Duodenal mucosa (tissue), 2 donors: Measurements from ENCODE around the gene PCMT1.

ENCODE experiments used
- H3K27ac ChIP-seq: one replicate; pipeline ENCODE4 v1.7.0; 2013; ENCODE audit warnings: low read depth, low read length
- H3K27me3 ChIP-seq, 2 donors: one replicate each; pipeline ENCODE4 v1.7.0; 2013; ENCODE audit warnings: low read length in 2 of 2, control low read depth in 1 of 2; ENCODE audit not compliant: insufficient read depth in 2 of 2, control insufficient read depth in 1 of 2
- H3K36me3 ChIP-seq, 2 donors: one replicate each; pipeline ENCODE4 v1.7.0; 2013; ENCODE audit warnings: low read length in 2 of 2, control low read depth in 1 of 2; ENCODE audit not compliant: insufficient read depth in 2 of 2, control insufficient read depth in 1 of 2
- H3K4me1 ChIP-seq, 2 donors: one replicate each; pipeline ENCODE4 v1.7.0; 2013; ENCODE audit warnings: low read length in 2 of 2, control low read depth in 1 of 2; ENCODE audit not compliant: insufficient read depth in 2 of 2, control insufficient read depth in 1 of 2
- H3K4me3 ChIP-seq, 2 donors: one replicate each; pipeline ENCODE4 v1.7.0; 2013; ENCODE audit warnings: low read length in 2 of 2, low read depth in 1 of 2
- H3K9ac ChIP-seq, 2 donors: one replicate each; pipeline ENCODE4 v1.7.0; 2013; ENCODE audit warnings: low read length in 2 of 2, low read depth in 1 of 2
- H3K9me3 ChIP-seq, 2 donors: one replicate each; pipeline ENCODE4 v1.7.0; 2013; ENCODE audit warnings: low read length in 2 of 2, control low read depth in 1 of 2; ENCODE audit not compliant: control insufficient read depth in 1 of 2

The PCMT1 gene

GRCh38 chr6:149809798-149810197 is 60.3 kb downstream of the PCMT1 start:
- Histone ChIP-seq H3K4me1 (no peaks in the 10 kb centered on the region), H3K27ac (no peak overlapping the region), H3K27me3 (no peaks in the 10 kb centered on the region), H3K9me3 (no peaks in the 10 kb centered on the region), H3K36me3 (peaks cover 5 to 9% of the 10 kb centered on the region in 2 donors), H3K9ac (no peak overlapping the region), H3K4me3 (no peak overlapping the region)

- Histone ChIP-seq H3K4me3 (no peak overlapping the region), H3K4me1 (no peaks in the 10 kb centered on the region), H3K9ac (no peak overlapping the region), H3K27me3 (no peaks in the 10 kb centered on the region), H3K27ac (no peak overlapping the region), H3K36me3 (peaks cover 5 to 9% of the 10 kb centered on the region in 2 donors), H3K9me3 (no peaks in the 10 kb centered on the region)
Measured at GRCh38 chr6:149813351-149813750, 63.8 kb downstream of the PCMT1 start.

DNA sequence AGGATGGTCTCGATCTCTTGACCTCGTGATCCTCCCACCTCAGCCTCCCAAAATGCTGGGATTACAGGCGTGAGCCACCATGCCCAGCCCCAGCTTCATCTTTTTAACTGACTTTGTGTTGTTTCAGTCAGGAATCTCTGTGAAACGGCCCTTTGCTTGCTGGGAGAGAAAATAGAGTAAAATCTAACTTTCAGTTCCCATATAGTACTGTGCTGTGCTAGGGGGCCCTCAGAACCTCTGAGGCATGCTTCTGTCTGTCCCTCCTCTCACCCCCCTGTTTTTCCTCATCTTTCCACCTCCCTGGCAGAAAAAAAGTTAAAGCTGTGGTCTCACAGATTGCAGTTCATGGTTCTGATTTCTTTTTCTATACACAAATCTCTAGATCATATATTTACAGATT is 66.2 kb downstream of the PCMT1 start:
- Histone ChIP-seq H3K36me3 (peaks cover 5% of the 10 kb centered on the region in 2 donors), H3K9ac (no peak overlapping the region), H3K4me3 (no peak overlapping the region), H3K9me3 (no peaks in the 10 kb centered on the region), H3K27me3 (no peaks in the 10 kb centered on the region), H3K4me1 (no peaks in the 10 kb centered on the region), H3K27ac (no peak overlapping the region)

DNA sequence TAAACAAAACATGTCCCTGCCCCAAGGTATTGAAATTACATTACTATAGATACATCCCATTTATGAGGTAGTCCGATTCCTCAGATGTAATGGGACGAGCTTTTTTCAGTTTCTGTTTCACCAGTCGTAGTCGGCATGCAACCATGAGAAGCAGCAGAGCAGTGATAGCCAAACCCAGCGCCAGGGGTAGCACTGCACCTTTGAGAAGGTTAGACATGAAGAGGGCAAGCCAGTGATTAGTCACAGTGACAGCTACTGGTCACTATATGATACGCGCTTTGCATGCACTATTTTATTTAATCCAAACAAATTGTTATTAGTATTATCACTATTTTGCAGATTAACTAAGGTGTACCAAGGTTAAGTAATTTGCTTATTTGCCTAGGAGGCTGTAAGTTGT is 71.0 kb downstream of the PCMT1 start:
- H3K36me3 ChIP-seq, result peaks cover 0 to 6% of the 10 kb centered on the region in 2 donors
- H3K27me3 ChIP-seq, result no peaks in the 10 kb centered on the region
- H3K4me3 ChIP-seq, result no peak overlapping the region

DNA sequence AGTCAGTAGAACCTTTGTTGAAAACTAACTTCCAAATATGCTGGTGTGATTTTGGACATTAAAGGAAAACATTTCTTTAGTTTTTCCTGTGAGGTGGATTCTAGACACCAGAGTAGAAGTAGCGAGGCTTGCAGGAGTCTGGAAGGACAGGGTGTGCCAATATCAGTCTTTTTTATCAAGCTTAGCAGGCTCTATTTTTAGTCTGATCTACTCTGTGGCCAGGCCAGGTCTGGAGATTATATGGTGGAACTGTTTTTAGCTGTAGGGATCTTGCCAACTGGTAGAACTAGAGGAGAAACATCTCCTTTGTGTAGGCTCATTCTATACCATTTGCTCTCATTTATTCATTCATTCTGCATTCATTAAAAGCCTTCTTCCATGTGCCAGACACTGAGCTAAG is 72.0 kb downstream of the PCMT1 start:
- peaks cover 4 to 6% of the 10 kb centered on the region in 2 donors for H3K36me3 ChIP-seq
- no peak overlapping the region for H3K4me3 ChIP-seq
- H3K9ac ChIP-seq, result no peak overlapping the region
- H3K27me3 ChIP-seq, result no peaks in the 10 kb centered on the region
- no peak overlapping the region for H3K27ac ChIP-seq
- H3K4me1 ChIP-seq, result no peaks in the 10 kb centered on the region
- H3K9me3 ChIP-seq, result no peaks in the 10 kb centered on the region

More for the DNA sequence above, 71.0 kb downstream of the PCMT1 start:
- H3K9me3 ChIP-seq, result no peaks in the 10 kb centered on the region
- no peak overlapping the region for H3K27ac ChIP-seq
- H3K9ac ChIP-seq, result no peak overlapping the region
- H3K4me1 ChIP-seq, result no peaks in the 10 kb centered on the region

- Histone ChIP-seq H3K27ac (no peak overlapping the region), H3K9me3 (no peaks in the 10 kb centered on the region), H3K4me3 (no peak overlapping the region), H3K36me3 (peaks cover 4 to 6% of the 10 kb centered on the region in 2 donors), H3K27me3 (no peaks in the 10 kb centered on the region), H3K4me1 (no peaks in the 10 kb centered on the region), H3K9ac (no peak overlapping the region)
Measured at GRCh38 chr6:149823013-149823412, 73.5 kb downstream of the PCMT1 start.

- peaks cover 4 to 6% of the 10 kb centered on the region in 2 donors for H3K36me3 ChIP-seq
- no peak overlapping the region for H3K9ac ChIP-seq
- no peaks in the 10 kb centered on the region for H3K4me1 ChIP-seq
- no peak overlapping the region for H3K27ac ChIP-seq
- H3K9me3 ChIP-seq, result no peaks in the 10 kb centered on the region
- no peaks in the 10 kb centered on the region for H3K27me3 ChIP-seq
- no peak overlapping the region for H3K4me3 ChIP-seq
Measured at GRCh38 chr6:149825292-149825691, 75.8 kb downstream of the PCMT1 start.

DNA sequence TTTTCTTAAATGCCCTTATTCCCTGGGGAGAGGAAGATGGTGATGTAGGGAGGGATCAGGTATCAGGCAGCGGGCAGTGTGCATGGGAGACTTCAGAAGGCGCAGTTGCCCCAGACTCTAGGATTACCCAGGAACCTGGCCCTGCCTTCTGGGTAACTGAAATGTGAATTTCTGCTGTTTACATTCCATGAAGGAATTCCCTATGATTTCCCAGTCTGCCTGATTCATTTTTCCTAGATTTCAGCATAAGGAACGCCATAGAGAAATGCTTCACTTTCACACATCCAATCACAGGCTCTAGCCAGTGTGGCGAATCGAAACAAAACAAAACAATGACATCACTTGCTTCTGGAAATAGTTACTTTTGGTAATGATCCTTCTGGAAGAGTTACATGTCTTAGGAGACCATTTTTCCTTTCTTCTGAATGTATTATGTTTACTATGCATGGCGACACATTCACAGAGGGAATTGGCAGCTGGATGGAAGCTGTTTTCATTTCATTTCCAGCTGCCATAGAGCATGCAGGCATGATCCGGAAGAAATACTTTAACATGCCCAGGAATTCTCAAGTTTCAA is 81.3 kb downstream of the PCMT1 start:
- Histone ChIP-seq H3K4me3 (no peak overlapping the region), H3K9me3 (no peaks in the 10 kb centered on the region), H3K4me1 (no peaks in the 10 kb centered on the region), H3K9ac (peak overlapping the region in 1 of 2 donors; percentile 7), H3K36me3 (peaks cover 3 to 11% of the 10 kb centered on the region in 2 donors), H3K27me3 (no peaks in the 10 kb centered on the region), H3K27ac (no peak overlapping the region)

- Histone ChIP-seq H3K9me3 (no peaks in the 10 kb centered on the region), H3K4me1 (no peaks in the 10 kb centered on the region), H3K9ac (no peak overlapping the region), H3K27me3 (no peaks in the 10 kb centered on the region), H3K36me3 (peaks cover 0 to 11% of the 10 kb centered on the region in 2 donors), H3K4me3 (no peak overlapping the region), H3K27ac (no peak overlapping the region)
Measured at GRCh38 chr6:149831308-149831820, 81.8 kb downstream of the PCMT1 start.

GRCh38 chr6:149833651-149834050 is 84.1 kb downstream of the PCMT1 start:
- no peaks in the 10 kb centered on the region for H3K4me1 ChIP-seq
- no peak overlapping the region for H3K9ac ChIP-seq
- H3K27me3 ChIP-seq, result no peaks in the 10 kb centered on the region
- peaks cover 0 to 11% of the 10 kb centered on the region in 2 donors for H3K36me3 ChIP-seq
- H3K9me3 ChIP-seq, result no peaks in the 10 kb centered on the region
- H3K4me3 ChIP-seq, result no peak overlapping the region
- no peak overlapping the region for H3K27ac ChIP-seq
